ENCODE measurements around the gene NANP. TPM values are rescaled to one million over a fixed set of nuclear protein-coding genes. Genes with fewer than 3 reads are reported as not detected.
A peak's percentile ranks its signal among the peaks of the same experiment; 100 is the strongest.
"Not testable (repeated sequence)": the region's sequence is repeated elsewhere in the genome, so short reads cannot be mapped to it uniquely, and the experiment has no call there.

The NANP gene
- total and polyA plus RNA-seq, 4 donors, result 1.6 to 5.6 (median 3.4) TPM

- H3K27ac ChIP-seq (ENCODE audit: low read depth in 1 of 2, low read length in 2 of 2), result peak overlapping the region in 1 of 2 donors; percentile 68
- no peaks in the 10 kb centered on the region for H3K9me3 ChIP-seq (ENCODE audit: control insufficient read depth, low read length)
- DNase-seq, result no peak
- H3K36me3 ChIP-seq (ENCODE audit: control insufficient read depth in 1 of 2, insufficient read depth in 2 of 2, low read length in 1 of 2), result no peaks in the 10 kb centered on the region
- no peak for ATAC-seq (ENCODE audit: low FRiP score)
- H3K27me3 ChIP-seq (ENCODE audit: control insufficient read depth in 1 of 2, insufficient read depth in 2 of 2, low read length in 1 of 2), result no peaks in the 10 kb centered on the region
- intact Hi-C loops (cut with DNase I), result loop anchor here (5.0 kb wide), 4 partner anchors 35 to 115 kb away; partner anchors contain the start of genes NINL (in 1 of the 2) and ZNF337 (in 1 of the 2)
- H3K4me3 ChIP-seq (ENCODE audit: low read length in 2 of 2), result peak overlapping the region; percentile 81 to 82
- no peaks in the 10 kb centered on the region for H3K4me1 ChIP-seq (ENCODE audit: control insufficient read depth in 1 of 2, insufficient read depth in 2 of 2, low read length in 2 of 2)
- 6 to 9% methylated on average over 17 of the region's 17 CpGs for WGBS, 2 donors
Measured at GRCh38 chr20:25622450-25623224, 1.2 kb downstream of the NANP start.

GRCh38 chr20:25622049-25622448 is 1.8 kb downstream of the NANP start:
- 85 to 89% methylated on average over 6 of the region's 6 CpGs for WGBS, 2 donors
- no peak overlapping the region for H3K4me3 ChIP-seq (ENCODE audit: low read length in 2 of 2)
- no peaks in the 10 kb centered on the region for H3K4me1 ChIP-seq (ENCODE audit: control insufficient read depth in 1 of 2, insufficient read depth in 2 of 2, low read length in 2 of 2)
- H3K27ac ChIP-seq (ENCODE audit: low read depth in 1 of 2, low read length in 2 of 2), result no peak overlapping the region
- no peaks in the 10 kb centered on the region for H3K27me3 ChIP-seq (ENCODE audit: control insufficient read depth in 1 of 2, insufficient read depth in 2 of 2, low read length in 1 of 2)
- no peaks in the 10 kb centered on the region for H3K36me3 ChIP-seq (ENCODE audit: control insufficient read depth in 1 of 2, insufficient read depth in 2 of 2, low read length in 1 of 2)
- intact Hi-C loops (cut with DNase I), result loop anchor here (5.0 kb wide), 4 partner anchors 35 to 115 kb away; partner anchors contain the start of genes NINL (in 1 of the 2) and ZNF337 (in 1 of the 2)
- ATAC-seq (ENCODE audit: low FRiP score) (no peak), DNase-seq (no peak)
- H3K9me3 ChIP-seq (ENCODE audit: control insufficient read depth, low read length), result no peaks in the 10 kb centered on the region

GRCh38 chr20:25619514-25619913 is 4.3 kb downstream of the NANP start:
- 92 to 94% methylated on average over 3 of the region's 3 CpGs for WGBS, 2 donors

GRCh38 chr20:25608774-25609173 is 15.0 kb downstream of the NANP start:
- H3K27ac ChIP-seq (ENCODE audit: low read depth in 1 of 2, low read length in 2 of 2), result no peak overlapping the region
- H3K4me3 ChIP-seq (ENCODE audit: low read length in 2 of 2), result no peak overlapping the region
- ATAC-seq (ENCODE audit: low FRiP score), result no peak
- H3K4me1 ChIP-seq (ENCODE audit: control insufficient read depth in 1 of 2, insufficient read depth in 2 of 2, low read length in 2 of 2), result no peaks in the 10 kb centered on the region
- DNase-seq, result no peak
- no peaks in the 10 kb centered on the region for H3K9me3 ChIP-seq (ENCODE audit: control insufficient read depth, low read length)
- 54 to 68% methylated on average over 3 of the region's 3 CpGs for WGBS, 2 donors
- intact Hi-C loops (cut with DNase I), result no loop called here
- H3K27me3 ChIP-seq (ENCODE audit: control insufficient read depth in 1 of 2, insufficient read depth in 2 of 2, low read length in 1 of 2), result no peaks in the 10 kb centered on the region
- peaks cover 0 to under 1% of the 10 kb centered on the region in 2 donors for H3K36me3 ChIP-seq (ENCODE audit: control insufficient read depth in 1 of 2, insufficient read depth in 2 of 2, low read length in 1 of 2)

More at GRCh38 chr20:25619514-25619913, 4.3 kb downstream of the NANP start:
- H3K36me3 ChIP-seq (ENCODE audit: control insufficient read depth in 1 of 2, insufficient read depth in 2 of 2, low read length in 1 of 2), result peaks cover 3 to 4% of the 10 kb centered on the region in 2 donors
- no peaks in the 10 kb centered on the region for H3K4me1 ChIP-seq (ENCODE audit: control insufficient read depth in 1 of 2, insufficient read depth in 2 of 2, low read length in 2 of 2)
- no peak for ATAC-seq (ENCODE audit: low FRiP score)
- intact Hi-C loops (cut with DNase I), result loop anchor here in 1 of 2 donors (10.0 kb wide), 1 partner anchor 55 kb away; no protein-coding TSS in a partner anchor
- no peak for DNase-seq
- no peak overlapping the region for H3K4me3 ChIP-seq (ENCODE audit: low read length in 2 of 2)
- no peaks in the 10 kb centered on the region for H3K9me3 ChIP-seq (ENCODE audit: control insufficient read depth, low read length)
- no peak overlapping the region for H3K27ac ChIP-seq (ENCODE audit: low read depth in 1 of 2, low read length in 2 of 2)
- no peaks in the 10 kb centered on the region for H3K27me3 ChIP-seq (ENCODE audit: control insufficient read depth in 1 of 2, insufficient read depth in 2 of 2, low read length in 1 of 2)

GRCh38 chr20:25606094-25606695 is 17.6 kb downstream of the NANP start:
- intact Hi-C loops (cut with DNase I), result no loop called here
- H3K4me1 ChIP-seq (ENCODE audit: control insufficient read depth in 1 of 2, insufficient read depth in 2 of 2, low read length in 2 of 2), result no peaks in the 10 kb centered on the region
- H3K36me3 ChIP-seq (ENCODE audit: control insufficient read depth in 1 of 2, insufficient read depth in 2 of 2, low read length in 1 of 2), result no peaks in the 10 kb centered on the region
- ATAC-seq (ENCODE audit: low FRiP score) (no peak), DNase-seq (no peak)
- no peaks in the 10 kb centered on the region for H3K27me3 ChIP-seq (ENCODE audit: control insufficient read depth in 1 of 2, insufficient read depth in 2 of 2, low read length in 1 of 2)
- WGBS, 2 donors, result 53 to 64% methylated on average over 1 of the region's 1 CpG
- H3K9me3 ChIP-seq (ENCODE audit: control insufficient read depth, low read length), result no peaks in the 10 kb centered on the region
- H3K4me3 ChIP-seq (ENCODE audit: low read length in 2 of 2), result no peak overlapping the region
- no peak overlapping the region for H3K27ac ChIP-seq (ENCODE audit: low read depth in 1 of 2, low read length in 2 of 2)

GRCh38 chr20:25605148-25605547 is 18.7 kb downstream of the NANP start:
- no peaks in the 10 kb centered on the region for H3K27me3 ChIP-seq (ENCODE audit: control insufficient read depth in 1 of 2, insufficient read depth in 2 of 2, low read length in 1 of 2)
- DNase-seq, result no peak
- no peaks in the 10 kb centered on the region for H3K9me3 ChIP-seq (ENCODE audit: control insufficient read depth, low read length)
- H3K4me3 ChIP-seq (ENCODE audit: low read length in 2 of 2), result no peak overlapping the region
- no peak for ATAC-seq (ENCODE audit: low FRiP score)
- no peak overlapping the region for H3K27ac ChIP-seq (ENCODE audit: low read depth in 1 of 2, low read length in 2 of 2)
- intact Hi-C loops (cut with DNase I), result no loop called here
- H3K4me1 ChIP-seq (ENCODE audit: control insufficient read depth in 1 of 2, insufficient read depth in 2 of 2, low read length in 2 of 2), result no peaks in the 10 kb centered on the region
- WGBS, 2 donors, result 86 to 87% methylated on average over 7 of the region's 7 CpGs
- H3K36me3 ChIP-seq (ENCODE audit: control insufficient read depth in 1 of 2, insufficient read depth in 2 of 2, low read length in 1 of 2), result no peaks in the 10 kb centered on the region

GRCh38 chr20:25604611-25605010 is 19.2 kb downstream of the NANP start:
- intact Hi-C loops (cut with DNase I), result no loop called here
- Histone ChIP-seq H3K4me1 (ENCODE audit: control insufficient read depth in 1 of 2, insufficient read depth in 2 of 2, low read length in 2 of 2) (no peaks in the 10 kb centered on the region), H3K9me3 (ENCODE audit: control insufficient read depth, low read length) (no peaks in the 10 kb centered on the region), H3K4me3 (ENCODE audit: low read length in 2 of 2) (no peak overlapping the region), H3K27me3 (ENCODE audit: control insufficient read depth in 1 of 2, insufficient read depth in 2 of 2, low read length in 1 of 2) (no peaks in the 10 kb centered on the region), H3K27ac (ENCODE audit: low read depth in 1 of 2, low read length in 2 of 2) (no peak overlapping the region), H3K36me3 (ENCODE audit: control insufficient read depth in 1 of 2, insufficient read depth in 2 of 2, low read length in 1 of 2) (no peaks in the 10 kb centered on the region)
- DNase-seq (no peak), ATAC-seq (ENCODE audit: low FRiP score) (no peak)
- WGBS, 2 donors, result 78 to 85% methylated on average over 9 of the region's 9 CpGs

GRCh38 chr20:25602914-25603309 is 20.9 kb downstream of the NANP start:
- H3K9me3 ChIP-seq (ENCODE audit: control insufficient read depth, low read length); H3K27ac ChIP-seq (ENCODE audit: low read depth in 1 of 2, low read length in 2 of 2); H3K36me3 ChIP-seq (ENCODE audit: control insufficient read depth in 1 of 2, insufficient read depth in 2 of 2, low read length in 1 of 2); intact Hi-C loops (cut with DNase I); DNase-seq; H3K4me3 ChIP-seq (ENCODE audit: low read length in 2 of 2); H3K27me3 ChIP-seq (ENCODE audit: control insufficient read depth in 1 of 2, insufficient read depth in 2 of 2, low read length in 1 of 2); H3K4me1 ChIP-seq (ENCODE audit: control insufficient read depth in 1 of 2, insufficient read depth in 2 of 2, low read length in 2 of 2); ATAC-seq (ENCODE audit: low FRiP score): not testable (repeated sequence)
- 95 to 97% methylated on average over 7 to 9 of the region's 9 CpGs for WGBS, 2 donors
